Gastroesophageal sphincter (tissue), 3 donors: ENCODE measurements around the gene ANGEL1.

ENCODE experiments used
- POLR2AphosphoS5 ChIP-seq: sonication (generic); formaldehyde crosslinking; IDR thresholded peaks from one replicate; pipeline ENCODE4 v1.6.1; 2017; ENCODE audit warnings: antibody characterized with exemption
- TF ChIP-seq, protein P1 (sequence below), 4 experiments: fragments of 200-600 bp in 2 of 4; fragments of 450-650 bp in 2 of 4; sonication (generic) in 1 of 4; IDR thresholded peaks; one replicate each; pipeline ENCODE4 v1.5.1; 2017 to 2019; ENCODE audit warnings: antibody characterized with exemption in 4 of 4, mild to moderate bottlenecking in 2 of 4, moderate library complexity in 2 of 4

DNA sequence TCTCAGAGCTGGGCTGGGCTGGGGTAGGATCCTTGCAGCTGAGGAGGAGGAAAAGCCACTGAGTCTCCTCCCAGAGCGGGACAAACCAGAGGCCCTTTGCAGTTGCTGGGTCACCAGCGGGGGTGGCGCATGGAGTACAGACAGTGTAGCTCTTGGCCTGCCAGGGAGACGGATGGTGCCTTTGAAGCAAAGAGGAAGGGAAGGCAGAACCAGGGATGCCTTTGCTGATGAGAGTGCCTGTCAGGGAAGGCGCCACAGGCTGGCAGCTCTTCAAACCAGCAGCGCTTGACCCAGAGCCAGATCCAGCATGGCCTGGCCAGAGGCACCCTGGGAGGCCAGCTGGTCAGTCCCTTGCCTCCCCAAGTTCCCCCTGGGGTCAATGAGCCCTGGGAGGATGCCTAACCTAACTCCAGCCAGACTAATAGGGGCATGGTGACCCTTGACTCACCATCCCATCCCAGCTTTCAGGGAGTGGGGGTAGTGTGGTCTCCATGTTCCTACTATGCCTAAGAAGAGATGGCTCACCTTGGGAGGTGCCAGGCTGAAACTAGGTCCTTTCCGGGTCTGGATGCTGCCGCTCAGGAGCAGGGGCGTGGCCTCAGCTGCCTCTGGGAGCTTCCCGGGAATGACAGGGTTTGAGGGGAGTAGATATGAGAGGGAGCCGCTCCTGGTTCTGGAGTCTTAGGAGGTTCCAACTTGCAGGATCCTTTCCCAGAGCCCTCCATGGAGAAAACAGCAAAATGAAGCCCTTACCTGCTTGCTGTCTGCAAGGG lies 31.6 kb downstream of the ANGEL1 start:
- TF ChIP-seq, protein P1, sequence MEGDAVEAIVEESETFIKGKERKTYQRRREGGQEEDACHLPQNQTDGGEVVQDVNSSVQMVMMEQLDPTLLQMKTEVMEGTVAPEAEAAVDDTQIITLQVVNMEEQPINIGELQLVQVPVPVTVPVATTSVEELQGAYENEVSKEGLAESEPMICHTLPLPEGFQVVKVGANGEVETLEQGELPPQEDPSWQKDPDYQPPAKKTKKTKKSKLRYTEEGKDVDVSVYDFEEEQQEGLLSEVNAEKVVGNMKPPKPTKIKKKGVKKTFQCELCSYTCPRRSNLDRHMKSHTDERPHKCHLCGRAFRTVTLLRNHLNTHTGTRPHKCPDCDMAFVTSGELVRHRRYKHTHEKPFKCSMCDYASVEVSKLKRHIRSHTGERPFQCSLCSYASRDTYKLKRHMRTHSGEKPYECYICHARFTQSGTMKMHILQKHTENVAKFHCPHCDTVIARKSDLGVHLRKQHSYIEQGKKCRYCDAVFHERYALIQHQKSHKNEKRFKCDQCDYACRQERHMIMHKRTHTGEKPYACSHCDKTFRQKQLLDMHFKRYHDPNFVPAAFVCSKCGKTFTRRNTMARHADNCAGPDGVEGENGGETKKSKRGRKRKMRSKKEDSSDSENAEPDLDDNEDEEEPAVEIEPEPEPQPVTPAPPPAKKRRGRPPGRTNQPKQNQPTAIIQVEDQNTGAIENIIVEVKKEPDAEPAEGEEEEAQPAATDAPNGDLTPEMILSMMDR (IDR thresholded peaks at IDR 0.05): no peak
- no peak for TF ChIP-seq POLR2AphosphoS5
